Measurements from ENCODE around the gene ZNF408.

The ZNF408 gene

DNA sequence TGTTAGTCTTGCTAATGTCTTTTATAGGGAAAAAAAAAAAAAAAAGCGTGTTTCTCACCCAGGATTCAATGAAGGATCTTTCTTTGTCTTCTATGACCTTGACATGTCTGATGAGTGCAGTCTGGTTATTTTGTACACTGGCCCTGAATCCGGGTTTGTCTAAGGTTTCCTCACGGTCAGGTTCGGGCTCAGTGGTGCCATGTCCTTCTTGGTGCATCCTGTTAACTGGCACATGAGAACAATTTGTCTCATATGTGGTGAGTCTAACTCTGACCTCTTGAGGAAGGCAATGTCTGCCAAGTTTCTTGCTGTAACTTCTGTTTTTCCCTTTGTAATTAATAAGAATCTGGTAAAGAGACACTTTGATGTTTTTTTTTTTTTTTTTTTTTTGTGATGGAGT lies 30.7 kb downstream of the ZNF408 start:
- DNase-seq (ENCODE audit: extremely low read depth, low read depth), result no peak
- no peak overlapping the region for H3K4me3 ChIP-seq (replicated peaks; ENCODE audit: low read depth, low read length)
- TF ChIP-seq, protein P1, sequence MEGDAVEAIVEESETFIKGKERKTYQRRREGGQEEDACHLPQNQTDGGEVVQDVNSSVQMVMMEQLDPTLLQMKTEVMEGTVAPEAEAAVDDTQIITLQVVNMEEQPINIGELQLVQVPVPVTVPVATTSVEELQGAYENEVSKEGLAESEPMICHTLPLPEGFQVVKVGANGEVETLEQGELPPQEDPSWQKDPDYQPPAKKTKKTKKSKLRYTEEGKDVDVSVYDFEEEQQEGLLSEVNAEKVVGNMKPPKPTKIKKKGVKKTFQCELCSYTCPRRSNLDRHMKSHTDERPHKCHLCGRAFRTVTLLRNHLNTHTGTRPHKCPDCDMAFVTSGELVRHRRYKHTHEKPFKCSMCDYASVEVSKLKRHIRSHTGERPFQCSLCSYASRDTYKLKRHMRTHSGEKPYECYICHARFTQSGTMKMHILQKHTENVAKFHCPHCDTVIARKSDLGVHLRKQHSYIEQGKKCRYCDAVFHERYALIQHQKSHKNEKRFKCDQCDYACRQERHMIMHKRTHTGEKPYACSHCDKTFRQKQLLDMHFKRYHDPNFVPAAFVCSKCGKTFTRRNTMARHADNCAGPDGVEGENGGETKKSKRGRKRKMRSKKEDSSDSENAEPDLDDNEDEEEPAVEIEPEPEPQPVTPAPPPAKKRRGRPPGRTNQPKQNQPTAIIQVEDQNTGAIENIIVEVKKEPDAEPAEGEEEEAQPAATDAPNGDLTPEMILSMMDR (IDR thresholded peaks at IDR 0.05; ENCODE audit: low read depth, low read length, missing control alignments), result no peak

DNA sequence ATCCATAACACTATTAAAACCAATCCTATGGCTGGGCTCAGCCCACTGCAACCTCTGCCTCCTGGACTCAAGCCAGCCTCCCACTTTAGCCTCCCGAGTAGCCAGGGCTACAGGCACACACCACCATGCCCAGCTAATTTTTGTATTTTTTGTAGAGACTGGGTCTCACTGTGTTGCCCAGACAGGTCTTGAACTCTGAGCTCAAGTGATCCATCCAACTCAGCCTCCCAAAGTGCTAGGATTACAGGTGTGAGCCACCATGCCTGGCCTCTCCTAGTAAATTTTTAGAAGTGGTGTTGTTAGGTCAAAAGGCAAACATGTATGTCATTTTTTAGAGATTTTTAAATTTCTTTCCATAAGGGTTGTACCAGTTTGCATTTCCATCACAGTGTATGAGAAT lies 32.4 kb downstream of the ZNF408 start:
- H3K4me3 ChIP-seq (replicated peaks; ENCODE audit: low read depth, low read length), result no peak overlapping the region
- no peak for DNase-seq (ENCODE audit: extremely low read depth, low read depth)
- TF ChIP-seq, protein P1 (IDR thresholded peaks at IDR 0.05; ENCODE audit: low read depth, low read length, missing control alignments), result no peak

DNA sequence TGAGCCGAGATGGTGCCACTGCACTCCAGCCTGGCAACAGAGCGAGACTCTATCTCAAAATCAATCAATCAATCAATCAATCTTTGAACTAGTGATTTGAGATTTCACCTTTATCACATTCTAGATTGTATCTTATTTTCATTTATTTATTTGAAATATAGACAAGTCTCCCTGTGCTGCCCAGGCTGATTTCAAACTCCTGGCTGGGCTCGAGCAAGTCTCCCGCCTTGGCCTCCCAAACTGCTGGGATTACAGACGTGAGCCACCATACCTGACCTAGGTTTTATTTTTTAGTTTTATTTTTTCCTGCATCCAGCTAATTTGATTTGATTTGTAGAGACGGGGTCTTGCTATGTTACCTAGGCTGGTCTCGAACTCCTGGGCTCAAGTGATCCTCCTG lies 35.3 kb downstream of the ZNF408 start:
- TF ChIP-seq, protein P1 (IDR thresholded peaks at IDR 0.05; ENCODE audit: low read depth, low read length, missing control alignments), result no peak
- DNase-seq (ENCODE audit: extremely low read depth, low read depth), result no peak
- H3K4me3 ChIP-seq (replicated peaks; ENCODE audit: low read depth, low read length), result no peak overlapping the region

DNA sequence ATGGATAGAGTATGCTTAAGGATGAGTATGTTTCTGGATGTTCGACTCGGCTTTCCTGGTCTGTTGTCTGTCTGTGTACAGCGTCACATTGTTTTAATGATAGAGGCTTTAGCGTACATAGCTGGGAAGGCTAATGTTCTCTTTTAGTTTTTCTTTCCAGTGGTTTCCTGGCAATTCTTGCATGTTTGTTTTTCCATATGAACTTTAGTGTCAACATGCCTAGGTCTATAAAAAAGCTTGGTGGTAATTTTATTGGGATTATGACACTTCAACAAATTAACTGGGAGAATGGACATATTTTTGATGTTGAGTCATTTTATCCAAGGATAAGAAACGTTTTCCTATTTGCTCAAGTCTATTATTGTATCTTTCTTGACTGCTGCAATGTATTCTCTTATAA lies 35.8 kb downstream of the ZNF408 start:
- no peak overlapping the region for H3K4me3 ChIP-seq (replicated peaks; ENCODE audit: low read depth, low read length)
- TF ChIP-seq, protein P1 (IDR thresholded peaks at IDR 0.05; ENCODE audit: low read depth, low read length, missing control alignments), result no peak
- DNase-seq (ENCODE audit: extremely low read depth, low read depth), result no peak

DNA sequence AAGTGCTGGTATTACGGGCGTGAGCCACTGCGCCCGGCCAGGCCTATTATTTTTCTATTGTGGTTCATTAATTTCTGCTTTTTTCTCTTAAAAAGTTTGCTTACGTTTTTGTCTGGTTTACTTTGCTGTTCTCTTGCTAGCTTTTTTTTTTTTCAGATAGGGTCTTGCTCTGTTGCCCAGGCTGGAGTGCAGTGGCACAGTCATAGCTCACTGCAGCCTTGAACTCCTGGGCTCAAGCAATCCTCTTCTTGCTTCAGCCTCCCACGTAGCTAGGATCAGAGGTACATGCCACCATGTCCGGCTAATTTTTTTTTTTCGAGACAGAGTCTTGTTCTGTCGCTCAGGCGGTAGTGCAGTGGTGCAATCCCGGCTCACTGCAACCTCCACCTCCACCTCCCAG lies 36.9 kb downstream of the ZNF408 start:
- no peak overlapping the region for H3K4me3 ChIP-seq (replicated peaks; ENCODE audit: low read depth, low read length)
- TF ChIP-seq, protein P1 (IDR thresholded peaks at IDR 0.05; ENCODE audit: low read depth, low read length, missing control alignments), result no peak
- DNase-seq (ENCODE audit: extremely low read depth, low read depth), result no peak

DNA sequence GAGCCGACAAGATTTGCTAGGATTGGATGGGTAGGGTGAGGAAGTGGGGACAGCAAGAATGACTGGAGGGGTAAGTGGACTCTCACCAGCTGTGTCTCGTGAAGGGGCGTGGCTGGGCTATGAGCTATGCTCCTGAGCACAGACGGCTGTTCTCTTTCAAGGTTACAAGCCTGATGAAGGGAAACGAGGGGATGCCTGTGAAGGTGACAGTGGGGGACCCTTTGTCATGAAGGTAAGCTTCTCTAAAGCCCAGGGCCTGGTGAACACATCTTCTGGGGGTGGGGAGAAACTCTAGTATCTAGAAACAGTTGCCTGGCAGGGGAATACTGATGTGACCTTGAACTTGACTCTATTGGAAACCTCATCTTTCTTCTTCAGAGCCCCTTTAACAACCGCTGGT lies 38.1 kb downstream of the ZNF408 start:
- DNase-seq (ENCODE audit: extremely low read depth, low read depth), result no peak
- TF ChIP-seq, protein P1 (IDR thresholded peaks at IDR 0.05; ENCODE audit: low read depth, low read length, missing control alignments), result no peak
- H3K4me3 ChIP-seq (replicated peaks; ENCODE audit: low read depth, low read length), result no peak overlapping the region

Measured in HFF-Myc (cell line).